ENCODE data around the gene KCNQ1OT1.

The KCNQ1OT1 gene

DNA sequence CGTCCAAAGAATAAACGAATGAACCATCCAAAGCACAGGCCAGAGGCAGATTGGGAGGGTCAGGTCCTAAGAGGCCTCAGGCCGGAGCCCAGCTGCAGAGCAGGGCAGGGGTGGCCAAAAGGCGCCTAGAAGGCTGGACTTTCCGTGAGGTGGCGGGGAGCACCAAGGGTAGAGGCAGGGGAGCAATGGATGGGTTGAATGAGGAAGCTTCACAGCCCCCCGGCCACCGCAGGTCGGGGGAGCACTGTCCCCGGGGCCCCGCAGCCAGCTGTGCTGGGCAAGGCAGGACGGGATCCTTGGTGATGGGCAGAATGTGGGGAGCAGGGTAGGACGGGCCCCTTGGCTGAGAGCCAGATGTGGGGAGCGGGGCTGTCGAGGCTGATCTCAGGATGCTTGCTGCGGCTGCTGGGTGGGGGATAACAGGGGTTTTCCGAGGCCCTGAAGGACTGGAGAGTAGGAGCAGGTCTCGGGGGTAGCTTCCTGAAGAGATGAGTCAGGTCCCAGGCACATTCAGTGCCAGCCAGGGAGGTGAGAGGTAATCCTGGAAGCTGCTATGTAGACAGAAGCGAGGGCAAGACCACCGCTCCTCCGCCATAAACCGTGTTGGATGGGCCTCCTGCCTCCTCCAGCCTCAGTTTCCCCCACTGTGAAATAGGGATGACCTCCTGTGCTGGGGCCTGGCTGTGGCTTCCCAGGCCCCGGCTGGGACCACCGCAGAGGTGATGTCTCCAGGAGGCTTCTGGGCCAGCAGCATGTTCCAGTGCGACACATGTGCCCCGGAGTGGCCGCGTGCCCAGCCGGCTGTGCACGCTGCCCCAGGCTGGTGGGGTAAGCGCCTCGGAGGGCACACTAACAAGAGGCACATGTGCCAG, 34.6 kb upstream of the KCNQ1OT1 start:
- Histone ChIP-seq H3K27ac (ENCODE audit: extremely low read depth, low read depth, low read length) (no peak overlapping the region), H3K4me3 (ENCODE audit: low read depth, low read length) (no peak overlapping the region), H3K9me3 (ENCODE audit: control insufficient read depth, insufficient read depth, low read depth, low read length) (no peaks in the 10 kb centered on the region), H3K36me3 (ENCODE audit: control insufficient read depth in 2 of 2, insufficient read depth in 1 of 2, low read length in 2 of 2) (no peaks in the 10 kb centered on the region), H3K4me1 (ENCODE audit: control insufficient read depth, insufficient read depth, low read length) (no peaks in the 10 kb centered on the region)
- TF ChIP-seq, protein P1, sequence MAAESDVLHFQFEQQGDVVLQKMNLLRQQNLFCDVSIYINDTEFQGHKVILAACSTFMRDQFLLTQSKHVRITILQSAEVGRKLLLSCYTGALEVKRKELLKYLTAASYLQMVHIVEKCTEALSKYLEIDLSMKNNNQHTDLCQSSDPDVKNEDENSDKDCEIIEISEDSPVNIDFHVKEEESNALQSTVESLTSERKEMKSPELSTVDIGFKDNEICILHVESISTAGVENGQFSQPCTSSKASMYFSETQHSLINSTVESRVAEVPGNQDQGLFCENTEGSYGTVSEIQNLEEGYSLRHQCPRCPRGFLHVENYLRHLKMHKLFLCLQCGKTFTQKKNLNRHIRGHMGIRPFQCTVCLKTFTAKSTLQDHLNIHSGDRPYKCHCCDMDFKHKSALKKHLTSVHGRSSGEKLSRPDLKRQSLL (tag by site-specific recombination; IDR thresholded peaks at IDR 0.05) = no peak
- no peak for TF ChIP-seq ZNF416 (tag by site-specific recombination; IDR thresholded peaks at IDR 0.05)
- TF ChIP-seq ZNF701 (tag by site-specific recombination; IDR thresholded peaks at IDR 0.05) = no peak
- TF ChIP-seq, protein P2, sequence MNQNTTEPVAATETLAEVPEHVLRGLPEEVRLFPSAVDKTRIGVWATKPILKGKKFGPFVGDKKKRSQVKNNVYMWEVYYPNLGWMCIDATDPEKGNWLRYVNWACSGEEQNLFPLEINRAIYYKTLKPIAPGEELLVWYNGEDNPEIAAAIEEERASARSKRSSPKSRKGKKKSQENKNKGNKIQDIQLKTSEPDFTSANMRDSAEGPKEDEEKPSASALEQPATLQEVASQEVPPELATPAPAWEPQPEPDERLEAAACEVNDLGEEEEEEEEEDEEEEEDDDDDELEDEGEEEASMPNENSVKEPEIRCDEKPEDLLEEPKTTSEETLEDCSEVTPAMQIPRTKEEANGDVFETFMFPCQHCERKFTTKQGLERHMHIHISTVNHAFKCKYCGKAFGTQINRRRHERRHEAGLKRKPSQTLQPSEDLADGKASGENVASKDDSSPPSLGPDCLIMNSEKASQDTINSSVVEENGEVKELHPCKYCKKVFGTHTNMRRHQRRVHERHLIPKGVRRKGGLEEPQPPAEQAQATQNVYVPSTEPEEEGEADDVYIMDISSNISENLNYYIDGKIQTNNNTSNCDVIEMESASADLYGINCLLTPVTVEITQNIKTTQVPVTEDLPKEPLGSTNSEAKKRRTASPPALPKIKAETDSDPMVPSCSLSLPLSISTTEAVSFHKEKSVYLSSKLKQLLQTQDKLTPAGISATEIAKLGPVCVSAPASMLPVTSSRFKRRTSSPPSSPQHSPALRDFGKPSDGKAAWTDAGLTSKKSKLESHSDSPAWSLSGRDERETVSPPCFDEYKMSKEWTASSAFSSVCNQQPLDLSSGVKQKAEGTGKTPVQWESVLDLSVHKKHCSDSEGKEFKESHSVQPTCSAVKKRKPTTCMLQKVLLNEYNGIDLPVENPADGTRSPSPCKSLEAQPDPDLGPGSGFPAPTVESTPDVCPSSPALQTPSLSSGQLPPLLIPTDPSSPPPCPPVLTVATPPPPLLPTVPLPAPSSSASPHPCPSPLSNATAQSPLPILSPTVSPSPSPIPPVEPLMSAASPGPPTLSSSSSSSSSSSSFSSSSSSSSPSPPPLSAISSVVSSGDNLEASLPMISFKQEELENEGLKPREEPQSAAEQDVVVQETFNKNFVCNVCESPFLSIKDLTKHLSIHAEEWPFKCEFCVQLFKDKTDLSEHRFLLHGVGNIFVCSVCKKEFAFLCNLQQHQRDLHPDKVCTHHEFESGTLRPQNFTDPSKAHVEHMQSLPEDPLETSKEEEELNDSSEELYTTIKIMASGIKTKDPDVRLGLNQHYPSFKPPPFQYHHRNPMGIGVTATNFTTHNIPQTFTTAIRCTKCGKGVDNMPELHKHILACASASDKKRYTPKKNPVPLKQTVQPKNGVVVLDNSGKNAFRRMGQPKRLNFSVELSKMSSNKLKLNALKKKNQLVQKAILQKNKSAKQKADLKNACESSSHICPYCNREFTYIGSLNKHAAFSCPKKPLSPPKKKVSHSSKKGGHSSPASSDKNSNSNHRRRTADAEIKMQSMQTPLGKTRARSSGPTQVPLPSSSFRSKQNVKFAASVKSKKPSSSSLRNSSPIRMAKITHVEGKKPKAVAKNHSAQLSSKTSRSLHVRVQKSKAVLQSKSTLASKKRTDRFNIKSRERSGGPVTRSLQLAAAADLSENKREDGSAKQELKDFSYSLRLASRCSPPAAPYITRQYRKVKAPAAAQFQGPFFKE (tag by site-specific recombination; IDR thresholded peaks at IDR 0.05; ENCODE audit: borderline replicate concordance) = no peak
- no peak for TF ChIP-seq ZNF140 (tag by site-specific recombination; IDR thresholded peaks at IDR 0.05)
- no peak for TF ChIP-seq ZNF521 (tag by site-specific recombination; IDR thresholded peaks at IDR 0.05)
- no peak for TF ChIP-seq FEZF1 (tag by site-specific recombination; IDR thresholded peaks at IDR 0.05)
- TF ChIP-seq ZNF501 (tag by site-specific recombination; IDR thresholded peaks at IDR 0.05) = no peak
- TF ChIP-seq KLF1 (tag by site-specific recombination; IDR thresholded peaks at IDR 0.05) = no peak
- TF ChIP-seq, protein P3, sequence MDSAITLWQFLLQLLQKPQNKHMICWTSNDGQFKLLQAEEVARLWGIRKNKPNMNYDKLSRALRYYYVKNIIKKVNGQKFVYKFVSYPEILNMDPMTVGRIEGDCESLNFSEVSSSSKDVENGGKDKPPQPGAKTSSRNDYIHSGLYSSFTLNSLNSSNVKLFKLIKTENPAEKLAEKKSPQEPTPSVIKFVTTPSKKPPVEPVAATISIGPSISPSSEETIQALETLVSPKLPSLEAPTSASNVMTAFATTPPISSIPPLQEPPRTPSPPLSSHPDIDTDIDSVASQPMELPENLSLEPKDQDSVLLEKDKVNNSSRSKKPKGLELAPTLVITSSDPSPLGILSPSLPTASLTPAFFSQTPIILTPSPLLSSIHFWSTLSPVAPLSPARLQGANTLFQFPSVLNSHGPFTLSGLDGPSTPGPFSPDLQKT (IDR thresholded peaks at IDR 0.05; ENCODE audit: borderline replicate concordance, low read depth, low read length) = no peak
- TF ChIP-seq ZNF19 (tag by site-specific recombination; IDR thresholded peaks at IDR 0.05; ENCODE audit: low read depth) = no peak
- TF ChIP-seq ZBTB48 (tag by site-specific recombination; IDR thresholded peaks at IDR 0.05) = no peak
- no peak for TF ChIP-seq ZIC2 (tag by site-specific recombination; IDR thresholded peaks at IDR 0.05)
- no peak for TF ChIP-seq ZNF560 (tag by site-specific recombination; IDR thresholded peaks at IDR 0.05; ENCODE audit: borderline replicate concordance)
- no peak for TF ChIP-seq BCL11A (tag by site-specific recombination; IDR thresholded peaks at IDR 0.05; ENCODE audit: low read depth)
- TF ChIP-seq ZXDB (tag by site-specific recombination; IDR thresholded peaks at IDR 0.05) = no peak
- no peak for TF ChIP-seq ZNF211 (tag by site-specific recombination; IDR thresholded peaks at IDR 0.05; ENCODE audit: low read depth)
- TF ChIP-seq ZNF677 (tag by site-specific recombination; IDR thresholded peaks at IDR 0.05) = no peak
- ChIA-PET CTCF (no interaction called here), POLR2A (no interaction called here)

Measured in HEK293 (cell line).